ENCODE data around the gene LRIG3. TPM values are rescaled to one million over a fixed set of nuclear protein-coding genes. Genes with fewer than 3 reads are reported as not detected.
"Not testable (repeated sequence)": the region's sequence is repeated elsewhere in the genome, so short reads cannot be mapped to it uniquely, and the experiment has no call there.

LRIG3 gene
- total and polyA plus RNA-seq, 3 donors from 2014 or later: 7.1 to 68.1 (median 18.0) TPM

DNA sequence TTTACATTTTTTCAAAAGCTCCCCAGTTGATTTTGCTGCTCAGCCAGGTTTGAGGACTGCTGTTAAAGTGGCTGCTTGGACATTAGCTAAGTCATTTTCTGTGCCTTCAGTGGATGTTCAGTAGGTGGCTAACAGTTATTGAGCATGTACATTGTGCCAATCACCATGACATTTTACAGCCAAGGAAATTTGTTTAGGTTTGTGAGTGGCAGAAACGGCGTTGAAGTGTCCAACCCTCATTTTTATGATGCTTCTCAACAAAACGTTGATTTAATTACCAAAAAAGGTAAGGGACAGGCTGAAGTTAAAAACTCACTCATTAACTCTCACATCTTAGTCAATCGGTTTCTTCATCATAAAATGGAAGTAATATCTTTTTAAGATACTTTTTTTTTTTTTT, 37.0 kb upstream of the LRIG3 start:
- Histone ChIP-seq H3K27me3 (no peaks in the 10 kb centered on the region), H3K36me3 (ENCODE audit: low read depth, missing control alignments) (no peaks in the 10 kb centered on the region), H3K4me1 (no peaks in the 10 kb centered on the region), H3K27ac (no peak overlapping the region), H3K9me3 (no peaks in the 10 kb centered on the region), H3K4me3 (no peak overlapping the region)
- intact Hi-C loops (cut with DNase I; ENCODE audit: low total_unique reads): no loop called here
- TF ChIP-seq POLR2A (IDR thresholded peaks at IDR 0.05): no peak
- TF ChIP-seq, protein P1, sequence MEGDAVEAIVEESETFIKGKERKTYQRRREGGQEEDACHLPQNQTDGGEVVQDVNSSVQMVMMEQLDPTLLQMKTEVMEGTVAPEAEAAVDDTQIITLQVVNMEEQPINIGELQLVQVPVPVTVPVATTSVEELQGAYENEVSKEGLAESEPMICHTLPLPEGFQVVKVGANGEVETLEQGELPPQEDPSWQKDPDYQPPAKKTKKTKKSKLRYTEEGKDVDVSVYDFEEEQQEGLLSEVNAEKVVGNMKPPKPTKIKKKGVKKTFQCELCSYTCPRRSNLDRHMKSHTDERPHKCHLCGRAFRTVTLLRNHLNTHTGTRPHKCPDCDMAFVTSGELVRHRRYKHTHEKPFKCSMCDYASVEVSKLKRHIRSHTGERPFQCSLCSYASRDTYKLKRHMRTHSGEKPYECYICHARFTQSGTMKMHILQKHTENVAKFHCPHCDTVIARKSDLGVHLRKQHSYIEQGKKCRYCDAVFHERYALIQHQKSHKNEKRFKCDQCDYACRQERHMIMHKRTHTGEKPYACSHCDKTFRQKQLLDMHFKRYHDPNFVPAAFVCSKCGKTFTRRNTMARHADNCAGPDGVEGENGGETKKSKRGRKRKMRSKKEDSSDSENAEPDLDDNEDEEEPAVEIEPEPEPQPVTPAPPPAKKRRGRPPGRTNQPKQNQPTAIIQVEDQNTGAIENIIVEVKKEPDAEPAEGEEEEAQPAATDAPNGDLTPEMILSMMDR (IDR thresholded peaks at IDR 0.05): no peak
- no peak for DNase-seq
- 87 to 88% methylated on average over 4 of the region's 4 CpGs for WGBS, 2 donors

DNA sequence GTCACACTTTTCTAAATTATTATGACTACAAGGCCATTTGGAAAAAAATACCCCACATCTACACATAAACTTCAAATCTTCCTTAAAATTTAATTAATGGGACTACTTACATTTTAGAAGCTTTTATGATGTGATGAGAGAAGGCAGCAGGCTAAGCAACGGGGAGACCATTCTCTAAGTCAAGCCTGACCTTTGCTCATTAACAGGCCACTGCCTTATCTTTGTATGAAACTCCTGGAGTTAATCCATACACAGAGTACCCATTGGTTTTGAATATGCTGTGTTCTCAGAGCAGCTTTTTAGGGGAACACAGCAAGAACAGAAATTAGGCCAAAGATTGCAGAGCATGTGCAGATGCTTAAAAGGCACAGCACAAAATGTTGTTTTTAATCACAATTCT, 35.5 kb upstream of the LRIG3 start:
- no peak for DNase-seq
- no peak overlapping the region for H3K4me3 ChIP-seq
- TF ChIP-seq POLR2A (IDR thresholded peaks at IDR 0.05): no peak
- TF ChIP-seq, protein P1 (IDR thresholded peaks at IDR 0.05): no peak
- intact Hi-C loops (cut with DNase I; ENCODE audit: low total_unique reads): no loop called here
- no peaks in the 10 kb centered on the region for H3K27me3 ChIP-seq
- H3K36me3 ChIP-seq (ENCODE audit: low read depth, missing control alignments): no peaks in the 10 kb centered on the region
- WGBS, 2 donors: 54 to 67% methylated on average over 1 of the region's 1 CpG
- H3K27ac ChIP-seq: no peak overlapping the region
- no peaks in the 10 kb centered on the region for H3K4me1 ChIP-seq
- H3K9me3 ChIP-seq: no peaks in the 10 kb centered on the region

DNA sequence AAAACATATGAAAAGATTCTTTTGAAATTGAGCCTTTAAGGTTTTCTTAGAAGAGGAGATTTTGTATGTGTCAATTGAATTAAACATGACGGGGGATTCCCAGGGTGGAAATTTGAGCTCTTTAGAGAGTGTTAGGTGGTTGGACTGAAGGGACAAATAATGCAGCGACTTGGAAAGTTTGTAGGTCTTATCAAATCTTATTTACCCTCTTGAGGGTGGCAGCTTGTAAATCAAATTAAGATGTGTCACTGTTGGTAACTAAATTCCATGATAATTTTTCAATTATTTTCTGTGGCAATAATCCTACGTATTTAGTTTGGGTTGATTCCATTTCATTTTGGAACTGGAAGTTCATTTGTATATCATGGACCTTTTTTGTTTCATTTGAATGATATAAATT, 33.7 kb upstream of the LRIG3 start:
- no peaks in the 10 kb centered on the region for H3K4me1 ChIP-seq
- DNase-seq: no peak
- no peaks in the 10 kb centered on the region for H3K9me3 ChIP-seq
- no peak overlapping the region for H3K27ac ChIP-seq
- no peak for TF ChIP-seq POLR2A (IDR thresholded peaks at IDR 0.05)
- TF ChIP-seq, protein P1 (IDR thresholded peaks at IDR 0.05): no peak
- no peak overlapping the region for H3K4me3 ChIP-seq
- H3K36me3 ChIP-seq (ENCODE audit: low read depth, missing control alignments): no peaks in the 10 kb centered on the region
- 87% methylated on average over 3 of the region's 3 CpGs for WGBS, 2 donors
- intact Hi-C loops (cut with DNase I; ENCODE audit: low total_unique reads): no loop called here
- H3K27me3 ChIP-seq: no peaks in the 10 kb centered on the region

DNA sequence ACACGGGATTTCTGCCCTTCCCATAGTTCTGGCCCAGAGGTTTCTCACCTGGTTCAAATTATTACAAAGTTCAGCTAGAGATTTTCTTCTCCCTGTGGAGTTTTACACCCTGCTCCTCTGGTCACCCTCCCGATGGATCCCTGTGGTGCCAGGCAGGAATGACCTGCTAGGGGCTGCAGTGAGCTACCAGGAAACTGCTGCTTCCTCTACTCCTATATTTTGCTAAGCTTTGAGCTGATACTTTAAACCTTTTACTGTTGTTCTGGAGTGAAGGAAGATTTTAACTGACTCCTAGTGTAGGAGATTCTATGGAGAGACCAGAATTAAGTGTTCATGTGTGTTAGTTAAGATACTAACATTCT, 30.4 kb upstream of the LRIG3 start:
- Histone ChIP-seq H3K36me3 (ENCODE audit: low read depth, missing control alignments) (no peaks in the 10 kb centered on the region), H3K27ac (no peak overlapping the region), H3K4me3 (no peak overlapping the region), H3K4me1 (no peaks in the 10 kb centered on the region), H3K27me3 (no peaks in the 10 kb centered on the region), H3K9me3 (no peaks in the 10 kb centered on the region)
- WGBS, 2 donors: 73 to 89% methylated on average over 2 of the region's 2 CpGs
- intact Hi-C loops (cut with DNase I; ENCODE audit: low total_unique reads): no loop called here
- no peak for DNase-seq
- no peak for TF ChIP-seq POLR2A (IDR thresholded peaks at IDR 0.05)
- TF ChIP-seq, protein P1 (IDR thresholded peaks at IDR 0.05): no peak

DNA sequence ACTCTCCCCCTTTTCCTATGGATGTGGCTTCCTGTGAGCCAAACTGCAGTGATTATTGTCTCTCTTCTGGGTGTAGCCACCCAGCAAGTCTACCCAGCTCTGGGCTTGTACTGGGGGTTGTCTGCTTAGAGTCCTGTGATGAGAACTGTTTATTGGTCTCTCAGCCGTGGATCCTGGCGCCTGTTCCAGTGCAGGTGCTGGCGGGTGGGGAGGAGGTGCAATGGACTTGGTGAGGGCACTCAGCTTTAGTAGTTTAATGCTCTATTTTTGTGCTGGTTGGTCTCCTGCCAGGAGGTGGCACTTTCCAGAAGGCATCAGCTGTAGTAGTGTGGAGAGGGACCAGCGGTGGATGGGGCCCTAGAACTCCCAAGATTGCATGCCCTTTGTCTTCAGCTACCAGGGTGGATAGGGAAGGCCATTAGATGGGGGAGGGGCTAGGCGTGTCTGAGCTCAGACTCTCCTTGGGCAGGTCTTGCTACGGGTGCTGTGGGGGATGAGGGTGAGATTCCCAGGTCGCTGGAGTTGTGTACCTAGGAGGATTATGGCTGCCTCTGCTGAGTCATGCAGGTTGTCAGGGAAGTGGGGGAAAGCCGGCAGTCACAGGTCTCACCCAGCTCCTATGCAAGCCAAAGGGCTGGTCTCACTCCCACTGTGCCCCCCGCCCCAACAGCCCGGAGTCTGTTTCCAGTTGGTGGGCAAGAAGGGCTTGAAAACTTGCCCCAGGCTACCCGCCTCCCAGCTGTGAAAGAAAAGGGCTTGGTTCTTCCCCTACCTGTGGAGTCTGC, 29.8 kb upstream of the LRIG3 start:
- H3K4me3 ChIP-seq; intact Hi-C loops (cut with DNase I; ENCODE audit: low total_unique reads); H3K27me3 ChIP-seq; H3K27ac ChIP-seq; DNase-seq; H3K36me3 ChIP-seq (ENCODE audit: low read depth, missing control alignments); H3K9me3 ChIP-seq; H3K4me1 ChIP-seq: not testable (repeated sequence)
- 95 to 97% methylated on average over 5 to 11 of the region's 11 CpGs for WGBS, 2 donors
